HTERT RPE-1 (cell line): Measurements from ENCODE around the gene FKBP8.
"Not testable (repeated sequence)": the region's sequence is repeated elsewhere in the genome, so short reads cannot be mapped to it uniquely, and the experiment has no call there.

Experiments used
- in situ Hi-C: fragments of 300-500 bp; cut with MboI; formaldehyde crosslinking; loops from 4 replicates; pipeline ENCODE4 v1.14.3; 2020; ENCODE audit warnings: low sequenced_read_pairs

The FKBP8 gene

DNA sequence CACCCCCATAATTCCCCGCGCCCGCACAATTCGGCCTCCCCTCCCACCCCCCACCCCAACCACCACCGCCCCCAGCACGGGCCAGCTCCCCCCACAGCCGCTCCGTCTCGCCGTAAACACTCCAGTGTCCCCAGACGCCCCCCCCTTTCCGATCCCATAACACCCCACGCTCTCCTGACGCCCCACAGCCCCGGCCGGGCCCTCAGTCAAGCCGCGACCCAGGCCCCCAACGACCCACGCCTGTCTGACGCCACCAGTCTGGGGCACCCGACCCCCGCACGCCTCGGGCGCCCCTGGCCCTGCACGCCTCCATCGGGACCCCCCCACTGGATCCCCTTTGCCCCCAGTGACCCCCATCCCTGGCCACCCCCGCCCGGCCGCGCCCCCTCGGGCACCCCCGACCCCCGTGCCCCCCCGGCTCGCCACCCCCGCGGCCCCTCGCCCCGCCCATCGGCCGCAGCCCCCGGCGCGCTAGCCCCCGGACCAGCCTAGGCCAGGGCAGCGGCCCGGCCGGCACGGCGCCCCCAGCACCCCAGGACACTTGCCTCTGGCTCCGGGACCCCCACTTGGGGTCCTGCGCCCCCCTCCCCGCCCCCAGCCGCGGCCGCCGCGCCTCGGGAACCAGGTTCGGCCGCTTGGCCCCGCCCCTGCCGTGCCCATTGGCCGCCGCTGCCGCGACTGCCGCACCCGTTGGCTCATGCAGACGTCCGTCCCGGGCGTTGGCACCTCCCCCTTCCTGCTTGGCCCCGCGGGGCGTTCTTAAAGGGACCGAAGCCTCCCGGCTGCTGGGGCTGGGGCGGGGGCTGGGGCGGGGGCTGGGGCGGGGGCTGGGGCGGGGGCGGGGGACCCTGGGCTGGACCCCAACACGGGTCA lies at the start of gene FKBP8:
Gene FKBP8 (minus strand): TSS at position 633 of the 873 bp plus-strand sequence. CDS start 1,603 bp downstream, outside the sequence.
- in situ Hi-C loops: no loop called here

DNA sequence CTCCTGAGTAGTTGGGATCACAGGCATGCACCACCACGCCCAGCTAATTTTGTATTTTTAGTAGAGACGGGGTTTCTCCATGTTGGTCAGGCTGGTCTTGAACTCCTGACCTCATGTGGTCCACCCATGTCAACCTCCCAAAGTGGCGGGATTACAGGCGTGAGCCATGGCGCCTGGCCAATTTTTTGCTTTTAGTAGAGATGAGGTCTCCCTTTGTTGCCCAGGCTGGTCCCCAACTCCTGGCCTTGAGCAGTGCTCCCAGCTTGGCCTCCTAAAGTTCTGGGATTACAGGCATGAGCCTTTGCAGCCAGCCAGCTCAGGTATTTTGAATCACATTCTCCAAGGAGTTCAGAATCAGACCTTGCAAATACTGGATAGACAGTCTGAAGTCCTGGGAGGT lies 49.4 kb upstream of the FKBP8 start:
- in situ Hi-C loops: not testable (repeated sequence)

DNA sequence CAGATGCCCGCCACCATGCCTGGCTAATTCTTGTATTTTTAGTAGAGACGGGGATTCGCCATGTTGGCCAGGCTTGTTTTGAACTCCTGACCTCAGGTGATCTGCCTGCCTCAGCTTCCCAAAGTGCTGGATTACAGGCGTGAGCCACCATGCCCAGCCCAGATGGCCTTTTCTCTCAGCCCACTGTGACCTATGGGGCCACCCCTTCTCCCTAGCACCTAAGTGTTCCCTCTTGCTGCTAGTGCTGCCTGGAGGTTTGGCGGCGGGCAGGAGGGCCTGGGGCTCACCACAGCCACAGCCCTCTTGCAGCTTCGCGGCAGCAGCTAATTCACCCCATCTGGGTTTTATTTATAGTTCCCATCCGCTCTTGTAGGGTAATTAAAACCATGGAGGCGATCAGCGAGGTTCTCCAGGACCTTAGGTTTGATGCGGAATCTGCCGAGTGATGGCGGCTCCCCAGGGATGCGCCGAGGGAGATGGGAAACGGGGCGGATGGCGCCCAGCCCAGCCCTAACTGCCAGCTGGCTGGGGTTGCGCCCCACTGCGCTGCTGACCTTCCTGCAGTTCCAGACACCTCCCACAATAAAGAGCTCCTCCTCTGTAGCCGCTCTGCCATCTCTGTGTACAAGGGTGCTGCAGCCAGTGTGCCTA lies 48.5 kb upstream of the FKBP8 start:
- in situ Hi-C loops: no loop called here

DNA sequence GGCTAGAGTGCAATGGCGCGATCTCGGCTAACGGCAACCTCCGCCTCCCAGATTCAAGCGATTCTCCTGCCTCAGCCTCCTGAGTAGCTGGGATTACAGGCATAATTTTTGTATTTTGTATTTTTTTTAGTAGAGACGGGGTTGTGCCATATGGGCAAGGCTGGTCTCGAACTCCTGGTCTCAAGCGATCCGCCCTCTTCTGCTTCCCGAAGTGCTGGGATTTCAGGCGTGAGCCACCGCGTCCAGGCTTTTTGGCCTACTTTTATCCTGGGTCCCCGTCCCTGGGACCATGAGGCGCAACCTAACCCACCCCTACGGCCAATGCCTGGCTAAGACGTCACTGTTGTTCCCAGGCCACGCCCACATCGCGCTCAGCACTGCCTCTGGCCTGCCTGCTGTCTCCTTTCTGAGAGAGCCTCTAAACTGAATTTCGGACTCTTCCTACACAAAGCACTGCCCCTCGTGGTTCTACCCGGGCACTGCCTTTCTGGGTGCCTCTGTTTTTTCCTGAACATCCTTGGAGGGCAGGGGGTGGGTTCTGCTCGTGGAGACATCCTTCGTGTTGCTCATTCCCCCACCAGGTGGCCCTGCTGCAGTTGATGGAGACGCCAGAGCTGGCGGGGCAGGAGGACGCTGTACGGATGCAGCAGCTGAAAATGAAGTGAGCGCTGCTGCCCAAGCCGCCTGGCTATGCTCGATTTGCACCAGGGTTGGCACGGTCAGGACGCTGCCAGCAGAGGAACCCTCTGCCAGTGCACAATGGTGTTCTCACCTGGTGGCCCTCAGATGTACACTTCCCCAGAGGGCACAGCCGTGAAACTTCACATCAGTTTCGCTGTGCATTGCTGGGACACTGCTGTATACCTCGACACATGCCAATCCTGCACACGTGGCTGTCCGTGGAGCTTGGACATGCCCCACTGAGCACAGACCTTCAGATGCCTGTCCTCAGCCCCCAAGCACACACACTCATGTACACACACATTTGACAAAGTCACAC lies 47.2 kb upstream of the FKBP8 start:
- in situ Hi-C loops: no loop called here

DNA sequence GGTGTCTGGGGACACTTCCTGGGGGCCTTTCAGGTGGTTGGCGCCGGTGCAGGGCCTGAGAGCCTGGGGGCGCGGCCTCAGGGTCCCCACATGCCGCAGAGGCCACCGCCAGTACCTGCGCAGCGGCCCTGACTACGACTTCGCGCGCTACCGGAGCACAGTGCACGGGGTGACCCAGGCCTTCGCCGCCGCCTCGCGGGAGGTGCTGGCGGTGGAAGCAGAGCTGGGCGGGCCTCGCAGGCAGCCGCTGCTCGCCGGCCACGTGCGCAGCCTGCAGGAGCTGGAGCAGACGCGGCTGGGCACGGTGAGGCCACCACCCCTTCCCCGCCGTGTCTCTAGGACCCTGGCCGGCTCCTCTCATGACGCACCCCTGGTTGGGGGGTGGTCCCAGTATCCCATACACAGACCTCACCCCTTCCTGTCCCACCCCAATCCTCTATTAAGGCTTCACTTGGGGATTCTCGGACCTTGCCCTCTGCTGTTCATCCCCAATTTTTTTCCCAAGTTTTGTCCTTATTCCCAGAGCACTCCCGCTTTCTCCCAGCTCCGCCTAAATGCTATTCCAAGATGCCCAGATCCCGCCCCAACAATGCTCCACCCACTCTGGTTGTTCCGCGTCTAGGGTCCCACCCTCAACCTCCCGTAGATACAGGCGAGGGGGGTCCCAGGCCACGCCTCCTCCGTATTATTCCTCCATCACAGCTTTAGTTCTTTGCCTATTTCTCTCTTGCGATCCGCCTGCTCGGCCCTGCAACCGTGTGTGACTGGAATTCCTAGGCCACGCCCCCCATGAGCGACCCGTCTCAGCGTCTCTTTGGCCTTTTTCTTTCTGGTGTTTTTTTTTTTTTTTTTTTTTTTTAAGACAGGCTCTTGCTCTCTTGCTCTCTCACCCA lies 46.3 kb upstream of the FKBP8 start:
- in situ Hi-C loops: no loop called here

DNA sequence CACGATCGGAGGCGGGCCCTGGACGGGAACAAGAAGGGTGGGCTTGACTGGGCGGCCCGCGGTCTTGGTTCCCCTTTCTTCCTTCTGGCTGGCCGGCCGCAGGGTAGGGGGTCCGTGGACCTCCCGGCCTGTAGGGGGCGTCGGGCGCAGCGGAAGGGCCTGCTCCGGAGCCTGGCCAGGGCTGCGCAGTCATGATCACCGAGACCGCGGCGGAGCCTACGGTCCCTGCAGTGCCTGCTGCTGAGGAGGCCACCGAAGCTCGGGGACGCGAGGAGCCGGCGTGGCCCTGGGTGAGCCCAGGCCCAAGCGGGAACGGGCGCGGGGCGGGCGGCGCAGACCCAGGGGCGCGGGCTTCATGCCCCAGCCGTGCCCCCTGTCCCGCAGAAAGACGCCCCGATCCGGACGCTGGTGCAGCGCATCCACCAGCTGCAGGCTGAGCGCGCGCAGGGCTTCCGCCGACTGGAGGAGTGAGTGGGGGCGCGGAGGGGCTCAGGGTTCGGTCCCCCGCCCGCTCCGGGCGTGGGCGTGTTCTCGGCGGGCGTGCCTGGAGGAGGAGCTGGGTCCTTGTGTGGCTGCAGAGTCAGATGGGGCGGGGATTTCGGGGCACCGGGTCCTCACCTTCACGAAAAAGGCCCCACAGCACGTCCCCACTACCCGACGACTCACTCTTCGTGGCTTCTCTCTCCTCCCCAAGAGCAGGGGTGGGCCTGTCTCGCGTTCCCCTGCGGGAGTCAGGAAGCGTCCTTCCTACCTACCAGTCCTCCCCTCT lies 45.4 kb upstream of the FKBP8 start, which contains the start of gene REX1BD:
Gene REX1BD (plus strand): TSS at position 188 of the 769 bp plus-strand sequence. CDS start 4 bp downstream, at position 192.
- in situ Hi-C loops: no loop called here

DNA sequence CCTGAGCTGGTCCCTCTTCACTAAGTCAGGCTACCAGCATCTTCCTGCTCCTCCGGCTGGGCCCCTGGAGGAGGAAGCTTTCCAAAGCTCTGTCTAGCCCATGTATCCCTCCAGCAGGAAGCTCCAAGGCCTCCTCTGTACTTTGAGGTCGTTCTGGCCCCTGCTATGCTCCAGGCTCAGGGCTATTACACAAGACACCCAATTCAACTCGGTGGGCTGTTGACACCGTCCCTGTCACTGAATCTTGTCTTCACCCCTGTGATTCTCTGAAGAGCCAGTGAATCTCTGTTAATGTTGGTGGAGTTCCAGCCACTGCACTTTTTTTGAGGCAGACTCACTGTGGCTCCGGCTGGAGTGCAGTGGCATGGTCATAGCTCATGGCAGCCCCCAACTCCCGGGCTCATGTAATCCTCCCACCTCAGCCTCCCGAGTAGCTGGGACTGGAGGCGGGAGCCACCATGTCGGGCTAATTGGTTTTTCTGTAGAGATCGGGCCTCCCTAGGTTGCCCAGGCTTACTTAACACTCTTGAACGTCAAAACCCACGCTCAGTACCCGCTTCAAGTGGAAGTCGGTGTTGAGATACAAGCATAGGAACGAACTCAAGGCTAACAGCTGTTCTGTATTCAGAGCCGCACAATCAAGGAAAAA lies 44.7 kb upstream of the FKBP8 start:
- in situ Hi-C loops: no loop called here

DNA sequence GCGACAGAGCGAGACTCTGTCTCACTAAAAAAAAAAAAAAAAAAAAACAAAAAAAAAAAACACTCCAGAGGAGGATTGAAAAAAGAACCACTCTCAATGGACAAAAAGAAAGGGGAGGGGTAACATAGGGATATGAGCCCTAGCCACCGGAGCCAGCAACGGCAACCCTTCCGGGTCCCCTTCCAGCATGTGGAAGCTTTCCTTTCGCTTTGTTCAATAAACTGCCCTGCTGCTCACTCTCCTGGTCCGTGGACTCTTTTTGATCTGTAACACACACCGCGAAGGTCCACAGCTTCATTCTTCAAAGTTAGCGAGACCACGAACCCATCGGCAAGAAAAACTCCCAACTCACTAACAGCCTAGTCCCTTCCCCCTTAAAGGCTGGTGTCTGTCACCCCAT lies 44.2 kb upstream of the FKBP8 start:
- in situ Hi-C loops: no loop called here

DNA sequence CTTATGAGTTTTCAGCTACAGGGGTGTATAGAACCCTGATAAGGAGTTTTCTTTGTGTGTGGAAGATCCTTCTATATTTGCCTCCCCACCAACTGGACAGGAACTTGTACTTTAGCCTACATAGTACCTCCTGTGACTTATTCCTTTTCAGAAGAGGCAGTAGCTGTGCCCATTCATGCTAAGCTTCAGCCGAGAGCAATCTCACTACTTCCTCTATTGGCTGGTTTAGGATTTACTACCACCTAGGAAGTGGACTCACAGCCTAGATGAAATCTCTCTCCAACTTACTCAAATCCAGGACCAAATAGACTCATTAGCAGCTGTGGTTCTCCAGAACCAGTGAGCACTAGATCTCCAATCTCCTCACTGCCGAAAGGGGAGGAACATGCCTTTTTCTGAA lies 42.9 kb upstream of the FKBP8 start:
- in situ Hi-C loops: no loop called here

DNA sequence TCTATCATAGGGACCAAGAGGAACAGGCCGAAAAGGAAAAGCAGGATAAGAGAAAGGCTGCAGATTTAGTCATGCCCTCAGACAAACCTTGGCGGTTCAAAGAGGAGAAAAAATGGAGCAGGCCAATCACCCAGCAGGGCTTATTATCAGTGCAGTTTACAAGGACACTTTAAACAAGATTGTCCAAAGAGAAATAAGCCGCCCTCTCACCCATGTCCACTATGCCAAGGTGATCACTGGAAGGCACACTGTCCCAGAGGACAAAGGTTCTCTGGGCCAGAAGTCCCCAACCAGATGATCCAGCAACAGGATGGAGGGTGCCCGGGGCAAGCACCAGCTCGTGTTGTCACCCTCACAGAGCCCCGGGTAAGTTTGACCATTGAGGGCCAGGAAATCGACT lies 36.9 kb upstream of the FKBP8 start:
- in situ Hi-C loops: no loop called here

DNA sequence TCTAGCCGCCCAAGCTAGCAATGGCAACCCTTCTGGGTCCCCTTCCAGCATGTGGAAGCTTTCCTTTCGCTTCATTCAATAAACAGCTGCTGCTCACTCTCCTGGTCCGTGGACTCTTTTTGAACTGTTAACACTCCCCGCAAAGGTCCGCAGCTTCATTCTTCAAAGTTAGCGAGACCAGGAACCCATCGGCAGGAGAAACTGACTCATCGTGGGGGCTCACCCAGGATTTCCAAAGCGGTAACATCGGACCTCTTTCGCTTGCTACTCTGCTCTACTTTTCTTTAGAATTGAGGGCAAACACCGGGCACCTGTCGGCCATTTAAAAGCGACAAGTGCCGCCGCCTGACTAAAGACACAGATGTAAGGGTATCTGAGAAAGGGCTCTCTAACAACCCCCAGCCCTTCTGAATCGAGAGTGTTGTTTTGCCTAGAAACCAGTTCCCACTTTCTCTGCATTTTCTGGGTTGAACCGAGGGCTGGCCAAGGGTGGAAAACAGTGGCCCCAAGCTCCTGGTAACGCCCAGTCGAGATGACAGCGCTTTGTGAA lies 34.1 kb upstream of the FKBP8 start:
- in situ Hi-C loops: no loop called here

DNA sequence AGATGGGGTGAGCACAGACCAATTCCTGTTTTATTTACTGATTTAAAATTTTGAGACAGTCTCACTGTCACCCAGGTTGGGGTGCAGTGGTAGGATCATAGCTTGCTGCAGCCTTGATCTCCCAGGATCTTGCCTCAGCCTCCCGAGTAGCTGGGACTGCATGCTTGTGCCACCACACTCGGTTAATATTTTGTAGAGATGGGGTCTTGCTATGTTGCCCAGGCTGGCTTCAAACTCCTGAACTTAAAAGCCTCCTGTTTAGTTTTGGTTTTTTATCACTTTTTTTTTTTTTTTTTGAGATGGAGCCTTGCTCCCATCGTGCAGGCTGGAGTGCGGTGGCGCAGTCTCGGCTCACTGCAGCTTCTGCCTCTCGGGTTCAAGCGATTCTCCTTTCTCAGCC lies 33.0 kb upstream of the FKBP8 start:
- in situ Hi-C loops: no loop called here

DNA sequence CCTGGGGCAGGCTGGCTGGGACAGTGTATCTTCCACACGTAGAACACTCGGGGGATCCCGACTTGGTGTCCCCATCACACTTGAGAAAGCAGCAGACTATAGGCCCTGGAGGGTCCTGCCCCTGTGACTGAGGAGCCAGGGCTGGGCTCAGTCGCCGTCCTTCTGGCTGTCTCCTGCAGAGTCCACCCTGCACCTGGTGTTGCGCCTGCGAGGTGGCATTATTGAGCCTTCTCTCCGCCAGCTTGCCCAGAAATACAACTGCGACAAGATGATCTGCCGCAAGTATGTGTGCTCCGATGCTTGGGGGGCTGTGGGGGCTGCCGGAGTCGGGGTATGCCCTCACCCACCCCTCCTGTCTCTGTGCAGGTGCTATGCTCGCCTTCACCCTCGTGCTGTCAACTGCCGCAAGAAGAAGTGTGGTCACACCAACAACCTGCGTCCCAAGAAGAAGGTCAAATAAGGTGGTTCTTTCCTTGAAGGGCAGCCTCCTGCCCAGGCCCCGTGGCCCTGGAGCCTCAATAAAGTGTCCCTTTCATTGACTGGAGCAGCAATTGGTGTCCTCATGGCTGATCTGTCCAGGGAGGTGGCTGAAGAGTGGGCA lies 31.4 kb upstream of the FKBP8 start:
- in situ Hi-C loops: no loop called here

DNA sequence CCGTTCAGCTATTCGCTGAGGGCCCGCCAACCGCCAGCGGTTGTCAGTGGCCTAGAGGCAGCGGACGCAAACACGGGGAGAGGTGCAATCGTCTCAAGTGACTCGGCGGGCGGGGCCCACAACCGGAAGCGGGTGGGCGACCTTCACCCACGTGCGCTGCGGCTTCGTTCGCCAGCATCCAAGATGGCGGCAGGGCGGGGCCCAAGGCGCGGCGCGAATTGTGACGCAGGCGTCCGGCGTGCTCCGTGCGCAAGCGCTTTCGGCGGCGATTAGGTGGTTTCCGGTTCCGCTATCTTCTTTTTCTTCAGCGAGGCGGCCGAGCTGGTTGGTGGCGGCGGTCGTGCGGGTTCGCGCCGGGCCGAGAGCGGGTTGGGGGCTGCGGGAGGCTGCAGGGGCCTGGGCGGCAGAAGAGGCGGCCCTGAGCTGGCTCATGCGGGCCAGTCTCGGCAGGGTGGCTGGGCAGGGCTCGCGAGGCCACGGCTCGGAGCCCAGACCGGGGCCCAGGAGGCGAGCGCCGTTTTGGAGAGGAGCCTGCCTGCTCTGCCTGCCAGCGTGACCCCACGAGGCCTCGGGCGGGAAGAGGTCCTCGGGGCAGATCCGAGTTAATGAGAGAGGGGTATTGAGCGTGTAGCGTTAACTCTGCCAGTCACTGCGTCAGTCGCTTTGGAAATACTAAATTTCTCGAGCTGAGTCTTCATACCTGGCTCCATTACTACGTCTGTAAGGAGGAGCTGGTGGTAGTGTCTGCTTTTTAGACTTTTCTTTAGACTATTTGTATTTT lies 28.4 kb upstream of the FKBP8 start, which contains the start of gene UBA52:
Gene UBA52 (plus strand): TSS at position 294 of the 781 bp plus-strand sequence. CDS start 1,444 bp downstream, outside the sequence.
- in situ Hi-C loops: no loop called here

DNA sequence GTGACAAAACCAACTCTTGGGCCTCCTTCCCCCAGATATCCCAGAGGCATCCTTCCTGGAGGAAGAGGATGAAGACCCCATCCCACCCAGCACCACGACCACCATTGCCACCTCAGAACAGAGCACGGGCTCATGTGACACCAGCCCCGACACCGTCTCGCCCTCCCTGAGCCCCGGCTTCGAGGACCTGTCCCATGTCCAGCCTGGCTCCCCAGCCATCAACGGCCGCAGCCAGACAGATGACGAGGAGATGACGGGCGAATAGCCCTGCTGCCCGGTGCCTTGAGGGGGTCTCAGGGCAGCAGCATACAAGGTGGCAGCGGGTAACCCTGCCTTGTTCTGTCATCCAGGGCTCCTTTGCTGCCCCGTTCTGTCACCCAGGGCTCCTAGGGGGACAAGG lies 25.0 kb upstream of the FKBP8 start:
- in situ Hi-C loops: no loop called here

DNA sequence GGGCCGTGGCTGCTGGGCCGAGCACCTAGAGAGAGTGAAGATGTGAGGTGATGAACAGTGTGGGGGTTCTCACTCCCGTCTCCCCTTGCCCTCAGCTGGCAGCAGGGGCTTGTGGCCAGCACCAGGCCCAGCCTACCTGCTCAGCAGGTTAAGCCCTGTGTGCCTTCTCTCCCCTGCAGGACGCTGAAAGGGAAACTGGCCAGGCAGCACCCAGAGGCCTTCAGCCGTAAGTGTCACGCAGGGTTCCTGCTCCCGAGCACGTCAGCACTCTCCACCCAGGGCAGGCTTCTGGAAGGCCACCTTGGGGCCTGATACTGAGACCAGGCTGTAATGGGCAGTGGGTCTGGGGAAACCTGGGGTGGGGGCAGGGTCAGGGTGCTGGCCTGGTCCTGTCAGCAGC lies 23.6 kb upstream of the FKBP8 start:
- in situ Hi-C loops: no loop called here

DNA sequence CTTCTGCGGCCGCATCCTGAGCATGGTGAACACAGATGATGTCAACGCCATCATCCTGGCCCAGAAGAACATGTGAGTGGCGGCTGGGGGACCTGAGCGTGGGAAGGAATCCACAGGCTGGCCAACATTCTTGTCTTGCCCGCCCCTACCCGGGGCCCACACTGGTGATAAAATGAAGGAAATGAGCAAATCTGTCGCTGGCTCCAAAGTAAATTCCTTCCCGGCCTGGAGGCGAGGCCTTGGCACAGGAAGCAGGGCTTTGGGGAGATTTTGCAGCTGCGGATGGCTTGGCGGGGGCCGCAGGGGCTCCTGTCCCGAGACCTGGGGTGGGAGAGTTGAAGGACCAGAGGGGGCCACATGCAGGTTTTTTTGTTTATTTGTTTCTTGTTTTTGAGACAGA lies 18.7 kb upstream of the FKBP8 start:
- in situ Hi-C loops: no loop called here
